HL-60/S4 treated with phorbol 12-myristate 13-acetate at 8.2 ng/mL for 4 days and 3 days (cell line): ENCODE measurements around the gene GPC1.
"Not testable (repeated sequence)": the region's sequence is repeated elsewhere in the genome, so short reads cannot be mapped to it uniquely, and the experiment has no call there.

ENCODE experiments used
- in situ Hi-C: fragments of 300-500 bp; cut with MboI; formaldehyde crosslinking; loops from 2 replicates; pipeline ENCODE4 v1.15.0; 2022; ENCODE audit warnings: low sequenced_read_pairs

The GPC1 gene

DNA sequence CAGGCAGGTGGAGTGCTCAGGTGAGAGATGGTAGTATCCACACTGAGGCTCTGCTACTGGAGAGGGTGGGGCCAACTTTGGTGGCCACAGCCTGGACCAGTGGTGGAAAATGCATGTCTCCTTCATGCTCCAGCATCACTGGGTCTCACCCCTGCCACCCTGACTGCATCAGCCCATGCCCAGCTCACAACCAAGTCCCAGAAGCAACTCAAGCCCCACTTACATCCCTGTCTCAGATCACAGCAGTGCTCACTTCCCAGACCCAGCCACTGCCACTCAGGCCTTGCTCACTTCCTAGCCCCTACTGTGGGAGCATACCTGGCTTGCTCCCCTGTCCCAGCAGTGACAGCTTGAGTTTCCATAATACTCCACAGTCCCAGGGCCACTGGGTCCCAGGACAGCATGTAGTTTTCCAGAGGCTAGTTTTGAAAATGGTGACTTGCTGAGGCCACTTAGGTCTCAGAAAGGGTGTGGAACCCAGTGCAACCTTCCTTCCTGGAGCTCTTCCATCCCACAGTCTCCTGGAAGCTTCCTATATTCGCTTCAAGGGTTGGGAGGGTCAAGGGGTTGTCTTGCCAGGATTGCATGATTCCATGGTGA lies 58.8 kb downstream of the GPC1 start:
- in situ Hi-C loops = no loop called here

GRCh38 chr2:240494942-240495341 lies 59.5 kb downstream of the GPC1 start:
- in situ Hi-C loops = not testable (repeated sequence)

- in situ Hi-C loops = not testable (repeated sequence)
Measured at GRCh38 chr2:240497082-240497481, 61.6 kb downstream of the GPC1 start.

DNA sequence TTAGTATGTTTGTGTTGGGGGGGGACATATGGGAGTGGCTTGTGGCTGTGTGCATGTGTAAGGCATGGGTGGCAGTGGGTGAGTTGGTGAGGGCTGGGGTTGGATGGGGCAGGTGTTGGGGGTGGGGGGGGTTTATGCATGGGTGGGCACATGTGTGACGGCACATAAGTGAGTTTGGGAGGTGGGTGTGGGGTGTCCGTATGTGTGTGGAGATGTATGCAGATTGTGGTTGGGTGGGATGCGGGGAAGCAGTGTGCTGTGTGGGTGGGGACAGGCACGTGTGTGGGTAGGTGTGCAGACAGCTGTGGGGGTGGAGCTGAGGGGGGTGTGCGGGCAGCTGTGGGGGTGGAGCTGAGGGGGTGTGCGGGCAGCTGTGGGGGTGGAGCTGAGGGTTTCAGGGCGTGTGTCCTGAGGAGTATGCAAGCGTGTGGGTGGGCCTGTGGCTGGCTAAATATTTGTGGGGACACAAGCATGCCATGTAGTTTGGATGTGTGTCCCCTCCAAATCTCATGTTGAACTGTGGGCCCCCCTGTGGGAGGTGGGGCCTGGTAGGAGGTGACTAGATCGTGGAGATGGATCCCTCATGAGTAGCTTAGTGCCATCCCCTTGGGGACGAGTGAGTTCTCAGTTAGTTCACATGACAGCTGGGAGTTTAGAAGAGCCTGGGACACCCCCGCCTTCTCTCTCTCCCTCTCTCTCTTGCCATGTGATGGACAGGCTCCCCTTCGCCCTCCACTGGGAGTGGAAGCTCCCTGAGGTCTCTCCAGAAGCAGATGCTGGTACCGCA lies 62.9 kb downstream of the GPC1 start:
- in situ Hi-C loops = no loop called here

DNA sequence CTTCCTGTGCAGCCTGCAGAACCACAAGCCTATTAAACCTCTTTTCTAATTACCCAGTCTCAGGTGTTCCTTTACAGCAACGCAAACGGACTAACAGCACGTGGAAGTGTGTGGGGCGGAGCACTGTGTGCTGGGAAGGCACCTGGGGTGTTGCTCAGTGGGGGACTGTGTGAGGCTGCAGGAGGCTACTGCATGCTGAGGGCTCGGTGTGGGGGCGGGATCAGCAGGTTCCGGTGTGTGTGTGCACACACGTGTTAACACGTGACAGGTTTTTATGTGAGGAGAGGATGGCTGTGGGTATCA lies 63.4 kb downstream of the GPC1 start:
- in situ Hi-C loops = no loop called here

- in situ Hi-C loops = loop anchor here (25.0 kb wide), 1 partner anchor 213 kb away; no protein-coding TSS in a partner anchor
Measured at GRCh38 chr2:240499309-240500301, 64.1 kb downstream of the GPC1 start.

- in situ Hi-C loops = loop anchor here (25.0 kb wide), 1 partner anchor 212 kb away; no protein-coding TSS in a partner anchor
Measured at GRCh38 chr2:240500561-240501423, 65.3 kb downstream of the GPC1 start.

DNA sequence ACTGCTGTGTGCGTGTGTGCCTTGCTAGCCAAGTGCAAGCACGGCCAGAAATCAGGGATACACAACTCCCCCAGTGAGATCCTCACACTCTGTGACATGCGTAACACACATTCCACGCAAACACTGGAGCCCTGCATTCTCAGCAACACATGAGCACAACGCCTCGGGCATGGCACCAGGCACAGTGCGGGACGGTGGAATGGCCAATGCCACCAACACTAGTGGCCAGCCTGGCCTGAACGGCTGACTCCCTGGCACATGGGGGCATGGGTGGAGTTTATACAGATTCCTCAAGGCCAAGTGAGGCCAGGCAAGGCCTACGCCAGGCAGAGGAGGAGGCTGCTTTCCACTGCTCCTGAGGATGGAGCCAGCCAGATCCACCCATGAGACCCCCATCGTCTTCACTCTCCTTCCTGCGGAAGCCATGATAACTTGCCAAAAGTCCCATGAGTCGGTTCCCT lies 66.1 kb downstream of the GPC1 start:
- in situ Hi-C loops = loop anchor here (25.0 kb wide), 1 partner anchor 211 kb away; no protein-coding TSS in a partner anchor

DNA sequence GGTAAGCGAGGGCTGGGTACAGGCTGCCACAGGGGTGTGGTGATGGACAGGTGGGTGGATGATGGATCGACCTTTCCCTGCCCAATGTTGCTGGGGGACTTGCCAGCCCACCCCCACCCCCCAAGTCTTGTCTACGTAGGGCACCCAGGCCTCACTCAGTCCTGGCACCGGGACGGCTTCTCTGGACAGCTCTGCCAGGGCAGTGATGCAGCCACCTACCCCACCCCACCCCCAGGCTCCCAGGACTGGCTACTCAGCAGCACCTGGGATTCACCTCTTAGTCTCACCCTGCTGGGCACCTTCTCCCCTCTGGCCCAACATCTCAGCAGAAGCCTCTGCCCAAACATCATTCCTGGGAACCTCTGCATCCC lies 66.6 kb downstream of the GPC1 start:
- in situ Hi-C loops = loop anchor here (25.0 kb wide), 1 partner anchor 210 kb away; no protein-coding TSS in a partner anchor

- in situ Hi-C loops = loop anchor here (25.0 kb wide), 1 partner anchor 210 kb away; no protein-coding TSS in a partner anchor
Measured at GRCh38 chr2:240502430-240503121, 67.1 kb downstream of the GPC1 start.

DNA sequence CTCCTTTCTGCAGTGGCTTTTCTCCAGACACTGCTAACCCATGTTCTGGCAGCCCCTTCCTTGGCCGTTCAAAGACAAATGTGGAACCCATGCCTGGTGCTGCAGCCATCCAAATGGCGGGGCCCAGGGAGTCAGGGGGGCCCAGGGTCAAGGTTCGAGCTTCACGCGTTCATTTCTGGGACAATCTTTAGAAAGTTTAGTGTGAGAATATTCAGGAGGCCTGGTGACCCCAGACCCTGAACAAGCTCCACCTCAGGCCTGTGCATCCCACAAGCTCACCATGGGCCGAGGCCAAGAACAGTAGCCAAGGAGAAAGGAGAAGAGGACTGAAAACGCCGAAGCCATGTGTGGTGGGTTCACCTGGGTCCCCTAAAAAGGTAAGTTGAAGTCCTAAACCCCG lies 67.9 kb downstream of the GPC1 start:
- in situ Hi-C loops = loop anchor here (25.0 kb wide), 1 partner anchor 209 kb away; no protein-coding TSS in a partner anchor

DNA sequence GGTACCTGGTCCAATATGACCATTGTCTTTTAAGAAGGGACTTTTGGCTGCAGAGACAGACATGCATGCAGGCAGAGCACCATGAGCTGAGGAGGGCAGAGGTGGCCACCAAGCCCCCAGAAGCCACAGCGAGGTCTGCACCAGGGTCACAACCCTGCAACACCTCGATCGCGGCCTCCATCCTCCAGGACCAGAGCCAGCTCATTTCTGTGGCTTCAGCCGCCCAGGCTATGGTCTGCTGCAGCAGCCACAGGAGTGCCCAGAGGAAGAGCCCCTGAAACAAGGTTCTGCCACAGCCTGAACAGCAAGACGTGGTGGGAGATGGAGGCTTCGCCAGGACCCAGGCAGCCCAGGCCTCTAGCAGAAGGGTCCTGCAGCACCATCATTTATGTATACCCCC lies 68.4 kb downstream of the GPC1 start:
- in situ Hi-C loops = loop anchor here (25.0 kb wide), 1 partner anchor 208 kb away; no protein-coding TSS in a partner anchor

DNA sequence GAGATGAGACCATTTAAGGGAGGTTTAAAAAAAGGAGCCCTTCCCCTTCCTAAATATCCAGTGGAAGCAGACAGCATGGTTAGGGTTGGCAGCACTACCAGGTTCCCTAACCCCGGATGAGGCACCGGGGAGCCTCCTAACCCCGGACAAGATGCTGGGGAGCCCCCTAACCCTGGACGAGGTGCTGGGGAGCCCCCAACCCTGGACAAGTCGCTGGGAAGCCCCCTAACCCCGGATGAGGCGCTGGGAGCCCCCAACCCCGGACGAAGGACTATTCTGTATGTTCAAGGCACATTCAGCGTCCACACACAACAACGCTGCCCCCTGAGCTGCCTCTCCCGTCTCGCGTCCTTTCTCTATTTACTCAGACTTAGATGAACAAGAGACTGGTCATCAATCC lies 70.4 kb downstream of the GPC1 start:
- in situ Hi-C loops = loop anchor here (25.0 kb wide), 1 partner anchor 206 kb away; no protein-coding TSS in a partner anchor

GRCh38 chr2:240506406-240507059 lies 71.1 kb downstream of the GPC1 start:
- in situ Hi-C loops = loop anchor here (25.0 kb wide), 1 partner anchor 206 kb away; no protein-coding TSS in a partner anchor

GRCh38 chr2:240507060-240507777 lies 71.8 kb downstream of the GPC1 start:
- in situ Hi-C loops = loop anchor here (25.0 kb wide), 1 partner anchor 205 kb away; no protein-coding TSS in a partner anchor

DNA sequence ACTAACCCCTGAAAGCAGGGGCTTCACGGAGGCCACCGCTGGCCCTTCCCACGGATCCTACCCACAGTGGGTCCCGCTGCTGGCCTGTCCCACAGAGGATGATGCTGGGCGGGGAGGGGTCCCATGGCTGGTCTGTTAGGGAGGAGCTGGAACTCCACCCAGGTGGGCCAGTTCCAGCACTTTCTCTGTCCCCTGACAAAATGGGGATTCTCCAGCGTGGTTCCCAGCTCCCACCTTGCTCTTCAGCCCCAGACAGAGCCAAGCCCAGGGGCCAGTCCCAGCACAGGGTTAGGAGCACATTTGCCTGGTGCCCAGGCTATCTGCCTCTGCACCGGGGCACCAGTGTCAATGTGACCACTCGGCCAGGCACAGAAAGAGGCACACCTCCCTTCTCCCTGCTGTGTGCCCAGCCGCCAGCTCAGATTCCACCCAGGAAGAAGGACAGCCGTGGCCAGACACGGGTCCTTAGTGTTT lies 72.4 kb downstream of the GPC1 start:
- in situ Hi-C loops = loop anchor here (25.0 kb wide), 1 partner anchor 204 kb away; no protein-coding TSS in a partner anchor

DNA sequence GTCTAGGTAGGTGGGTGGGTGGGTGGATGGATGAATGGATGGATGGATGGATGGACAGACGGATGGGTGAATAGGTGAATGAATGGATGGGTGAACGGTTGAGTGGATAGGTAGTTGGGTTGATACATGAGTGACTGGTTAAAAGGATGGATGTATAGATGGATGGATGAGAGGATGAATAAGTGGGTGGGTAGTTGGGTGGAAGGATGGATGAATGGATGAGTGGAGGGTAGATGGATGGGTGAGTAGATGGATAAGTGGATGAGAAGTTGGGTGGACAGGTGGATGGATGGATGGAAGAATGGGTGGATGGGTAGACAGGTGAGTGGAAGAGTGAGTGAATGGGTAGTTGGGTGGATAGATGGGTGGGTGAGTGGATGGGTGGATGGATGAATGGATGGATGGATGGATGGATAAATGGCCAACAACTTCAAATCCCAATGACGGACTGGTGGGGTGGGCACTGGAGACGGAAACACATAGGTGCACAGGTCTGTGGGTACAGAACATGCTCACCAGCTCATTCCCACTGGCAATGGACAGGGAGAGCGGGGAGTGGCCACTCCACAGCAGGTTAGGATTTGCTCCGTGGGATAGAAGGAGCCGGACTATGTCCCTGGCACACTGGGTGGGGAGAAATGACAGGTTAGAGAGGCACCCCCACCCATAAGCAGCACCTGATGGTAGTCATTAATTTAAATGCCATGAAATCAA lies 73.5 kb downstream of the GPC1 start:
- in situ Hi-C loops = loop anchor here (25.0 kb wide), 1 partner anchor 203 kb away; no protein-coding TSS in a partner anchor
